Measurements from ENCODE around the gene SBNO2. TPM values are rescaled to one million over a fixed set of nuclear protein-coding genes. Genes with fewer than 3 reads are reported as not detected.
A peak's percentile ranks its signal among the peaks of the same experiment; 100 is the strongest.

SBNO2 gene
- total and polyA plus RNA-seq, 9 of the 15 experiments (the other 6 are each of a cell fraction or from before 2014, with no cell fraction given), result 0.01 to 46.2 (median 6.7) TPM

- TF ChIP-seq SRF (CRISPR knock-in tag; IDR thresholded peaks at IDR 0.05), result no peak
- no peak for TF ChIP-seq PRMT5 (CRISPR knock-in tag; IDR thresholded peaks at IDR 0.05)
- TF ChIP-seq ZBTB33 (CRISPR knock-in tag; IDR thresholded peaks at IDR 0.05), result peak; percentile 96
- TF ChIP-seq POLR2G (IDR thresholded peaks at IDR 0.05; ENCODE audit: low read depth, low read length), result peak; percentile 73
- no peak for TF ChIP-seq THRAP3 (IDR thresholded peaks at IDR 0.05; ENCODE audit: borderline replicate concordance)
- TF ChIP-seq FIP1L1 (IDR thresholded peaks at IDR 0.05; ENCODE audit: low read depth, low read length, poor library complexity, severe bottlenecking), result peak; percentile 44
- TF ChIP-seq SUPT5H (IDR thresholded peaks at IDR 0.05), result 0 out of 2 replicates have a peak, but pooled peaks have one; percentile 37
- TF ChIP-seq CCNT2 (IDR thresholded peaks at IDR 0.05; ENCODE audit: borderline replicate concordance, extremely low read depth, insufficient read length, low read depth, low read length), result peak; percentile 22
Measured at GRCh38 chr19:1109032-1109551, 65.0 kb downstream of the SBNO2 start (continued).
